ENCODE measurements around the gene EGR2.

Gene EGR2

GRCh38 chr10:62830679-62831078, 14.5 kb upstream of the EGR2 start:
- Histone ChIP-seq H3K27ac (ENCODE audit: low read length, poor library complexity, severe bottlenecking) (no peak overlapping the region), H3K4me2 (ENCODE audit: low read length, poor library complexity, severe bottlenecking) (no peak overlapping the region), H2BK5ac (ENCODE audit: low read depth, low read length, poor library complexity, severe bottlenecking) (no peak overlapping the region), H3K4me1 (ENCODE audit: control insufficient read depth, insufficient read depth, low read depth, low read length) (peaks cover 6% of the 10 kb centered on the region), H4K8ac (ENCODE audit: low read length) (no peak overlapping the region), H3K79me1 (replicated peaks; ENCODE audit: low read length, poor library complexity, severe bottlenecking) (no peaks in the 10 kb centered on the region), H3K36me3 (ENCODE audit: control insufficient read depth in 1 of 2, insufficient read depth in 2 of 2, low read depth in 1 of 2, low read length in 2 of 2) (no peaks in the 10 kb centered on the region), H3K23ac (ENCODE audit: low read length in 2 of 2) (no peak overlapping the region), H3K18ac (ENCODE audit: low read depth in 1 of 2, low read length in 2 of 2) (no peak overlapping the region), H2BK120ac (ENCODE audit: low read depth, low read length) (no peak overlapping the region), H3K9ac (ENCODE audit: low read length) (no peak overlapping the region), H2AFZ (ENCODE audit: low read depth, low read length) (no peak overlapping the region), H4K91ac (ENCODE audit: low read length) (no peak overlapping the region), H2BK15ac (ENCODE audit: low read depth, poor library complexity, severe bottlenecking) (no peak overlapping the region), H3K27me3 (ENCODE audit: control insufficient read depth in 1 of 2, insufficient read depth in 1 of 2, low read length in 2 of 2) (no peaks in the 10 kb centered on the region), H3K9me3 (ENCODE audit: control insufficient read depth, low read length) (no peaks in the 10 kb centered on the region), H2AK5ac (ENCODE audit: low read length, severe bottlenecking) (no peak overlapping the region), H3K4me3 (ENCODE audit: insufficient read depth in 1 of 2, low read depth in 1 of 2, low read length in 2 of 2) (no peak overlapping the region), H3K14ac (ENCODE audit: low read length in 2 of 2) (no peak overlapping the region), H2BK12ac (ENCODE audit: low read length in 2 of 2) (no peak overlapping the region), H3K4ac (ENCODE audit: low read depth in 1 of 2, low read length in 2 of 2) (no peak overlapping the region)
- WGBS, result 78% methylated on average over 3 of the region's 4 CpGs
- no peak for DNase-seq

GRCh38 chr10:62829622-62830021, 13.5 kb upstream of the EGR2 start:
- no peak overlapping the region for H4K91ac ChIP-seq (ENCODE audit: low read length)

GRCh38 chr10:62826273-62826672, 10.1 kb upstream of the EGR2 start:
- no peak overlapping the region for H3K9ac ChIP-seq (ENCODE audit: low read length)
- H2BK120ac ChIP-seq (ENCODE audit: low read depth, low read length), result no peak overlapping the region
- no peak overlapping the region for H3K23ac ChIP-seq (ENCODE audit: low read length in 2 of 2)
- no peak overlapping the region for H4K91ac ChIP-seq (ENCODE audit: low read length)
- no peak overlapping the region for H2AK5ac ChIP-seq (ENCODE audit: low read length, severe bottlenecking)
- no peak overlapping the region for H3K18ac ChIP-seq (ENCODE audit: low read depth in 1 of 2, low read length in 2 of 2)
- no peaks in the 10 kb centered on the region for H3K79me1 ChIP-seq (replicated peaks; ENCODE audit: low read length, poor library complexity, severe bottlenecking)
- H3K4me3 ChIP-seq (ENCODE audit: insufficient read depth in 1 of 2, low read depth in 1 of 2, low read length in 2 of 2), result no peak overlapping the region
- H3K4ac ChIP-seq (ENCODE audit: low read depth in 1 of 2, low read length in 2 of 2), result no peak overlapping the region
- peaks cover 4% of the 10 kb centered on the region for H3K4me1 ChIP-seq (ENCODE audit: control insufficient read depth, insufficient read depth, low read depth, low read length)
- DNase-seq, result no peak
- no peaks in the 10 kb centered on the region for H3K36me3 ChIP-seq (ENCODE audit: control insufficient read depth in 1 of 2, insufficient read depth in 2 of 2, low read depth in 1 of 2, low read length in 2 of 2)
- H2BK5ac ChIP-seq (ENCODE audit: low read depth, low read length, poor library complexity, severe bottlenecking), result no peak overlapping the region
- H2BK12ac ChIP-seq (ENCODE audit: low read length in 2 of 2), result no peak overlapping the region
- H3K9me3 ChIP-seq (ENCODE audit: control insufficient read depth, low read length), result no peaks in the 10 kb centered on the region
- no peak overlapping the region for H2AFZ ChIP-seq (ENCODE audit: low read depth, low read length)
- H3K27me3 ChIP-seq (ENCODE audit: control insufficient read depth in 1 of 2, insufficient read depth in 1 of 2, low read length in 2 of 2), result peaks cover 3 to 5% of the 10 kb centered on the region in 2 experiments
- no peak overlapping the region for H3K27ac ChIP-seq (ENCODE audit: low read length, poor library complexity, severe bottlenecking)
- no peak overlapping the region for H2BK15ac ChIP-seq (ENCODE audit: low read depth, poor library complexity, severe bottlenecking)
- H3K14ac ChIP-seq (ENCODE audit: low read length in 2 of 2), result no peak overlapping the region
- no peak overlapping the region for H3K4me2 ChIP-seq (ENCODE audit: low read length, poor library complexity, severe bottlenecking)
- H4K8ac ChIP-seq (ENCODE audit: low read length), result no peak overlapping the region
- WGBS, result no CpG with 5 or more reads among the region's 1 CpG

More at GRCh38 chr10:62829622-62830021, 13.5 kb upstream of the EGR2 start:
- Histone ChIP-seq H3K27ac (ENCODE audit: low read length, poor library complexity, severe bottlenecking) (no peak overlapping the region), H4K8ac (ENCODE audit: low read length) (no peak overlapping the region), H3K36me3 (ENCODE audit: control insufficient read depth in 1 of 2, insufficient read depth in 2 of 2, low read depth in 1 of 2, low read length in 2 of 2) (no peaks in the 10 kb centered on the region), H2BK15ac (ENCODE audit: low read depth, poor library complexity, severe bottlenecking) (no peak overlapping the region), H3K14ac (ENCODE audit: low read length in 2 of 2) (no peak overlapping the region), H2BK120ac (ENCODE audit: low read depth, low read length) (no peak overlapping the region), H3K79me1 (replicated peaks; ENCODE audit: low read length, poor library complexity, severe bottlenecking) (no peaks in the 10 kb centered on the region), H3K23ac (ENCODE audit: low read length in 2 of 2) (no peak overlapping the region), H3K18ac (ENCODE audit: low read depth in 1 of 2, low read length in 2 of 2) (no peak overlapping the region), H2BK5ac (ENCODE audit: low read depth, low read length, poor library complexity, severe bottlenecking) (no peak overlapping the region), H2AFZ (ENCODE audit: low read depth, low read length) (no peak overlapping the region), H2AK5ac (ENCODE audit: low read length, severe bottlenecking) (no peak overlapping the region), H3K9ac (ENCODE audit: low read length) (no peak overlapping the region), H3K4me2 (ENCODE audit: low read length, poor library complexity, severe bottlenecking) (no peak overlapping the region), H3K4me3 (ENCODE audit: insufficient read depth in 1 of 2, low read depth in 1 of 2, low read length in 2 of 2) (no peak overlapping the region), H3K9me3 (ENCODE audit: control insufficient read depth, low read length) (no peaks in the 10 kb centered on the region), H2BK12ac (ENCODE audit: low read length in 2 of 2) (no peak overlapping the region), H3K4ac (ENCODE audit: low read depth in 1 of 2, low read length in 2 of 2) (no peak overlapping the region), H3K27me3 (ENCODE audit: control insufficient read depth in 1 of 2, insufficient read depth in 1 of 2, low read length in 2 of 2) (no peaks in the 10 kb centered on the region), H3K4me1 (ENCODE audit: control insufficient read depth, insufficient read depth, low read depth, low read length) (peaks cover 6% of the 10 kb centered on the region)
- DNase-seq, result no peak
- WGBS, result 55% methylated on average over 2 of the region's 2 CpGs

DNA sequence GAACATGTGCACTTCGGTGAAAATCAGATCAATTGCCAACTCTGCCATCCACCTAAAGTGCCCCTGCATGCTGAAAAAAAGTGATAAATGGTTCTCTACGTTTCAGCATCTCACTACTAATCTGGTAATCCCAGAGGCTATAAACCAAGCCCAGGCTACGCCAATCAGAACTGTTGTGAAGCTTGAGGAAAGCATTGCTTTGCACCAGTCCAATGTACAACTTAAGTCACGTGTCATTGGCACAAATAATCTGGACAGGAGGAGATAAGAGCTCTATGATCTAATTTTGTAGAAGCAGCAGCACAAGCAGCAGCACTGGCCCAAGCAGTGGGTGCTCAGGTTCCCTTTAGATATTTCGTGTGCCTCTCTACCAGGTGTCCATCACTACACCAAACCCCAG, 4.4 kb upstream of the EGR2 start:
- H2BK15ac ChIP-seq (ENCODE audit: low read depth, poor library complexity, severe bottlenecking), result no peak overlapping the region

More for the DNA sequence above, 4.4 kb upstream of the EGR2 start:
- Histone ChIP-seq H3K14ac (ENCODE audit: low read length in 2 of 2) (no peak overlapping the region), H2BK5ac (ENCODE audit: low read depth, low read length, poor library complexity, severe bottlenecking) (no peak overlapping the region), H3K4me3 (ENCODE audit: insufficient read depth in 1 of 2, low read depth in 1 of 2, low read length in 2 of 2) (no peak overlapping the region), H3K79me1 (replicated peaks; ENCODE audit: low read length, poor library complexity, severe bottlenecking) (no peaks in the 10 kb centered on the region), H4K91ac (ENCODE audit: low read length) (no peak overlapping the region), H4K8ac (ENCODE audit: low read length) (no peak overlapping the region), H3K36me3 (ENCODE audit: control insufficient read depth in 1 of 2, insufficient read depth in 2 of 2, low read depth in 1 of 2, low read length in 2 of 2) (no peaks in the 10 kb centered on the region), H2AFZ (ENCODE audit: low read depth, low read length) (no peak overlapping the region), H3K4ac (ENCODE audit: low read depth in 1 of 2, low read length in 2 of 2) (no peak overlapping the region), H3K9ac (ENCODE audit: low read length) (no peak overlapping the region), H3K9me3 (ENCODE audit: control insufficient read depth, low read length) (no peaks in the 10 kb centered on the region), H3K4me1 (ENCODE audit: control insufficient read depth, insufficient read depth, low read depth, low read length) (peaks cover 22% of the 10 kb centered on the region), H2AK5ac (ENCODE audit: low read length, severe bottlenecking) (no peak overlapping the region), H3K27me3 (ENCODE audit: control insufficient read depth in 1 of 2, insufficient read depth in 1 of 2, low read length in 2 of 2) (peaks cover 3 to 34% of the 10 kb centered on the region in 2 experiments), H2BK120ac (ENCODE audit: low read depth, low read length) (no peak overlapping the region), H2BK12ac (ENCODE audit: low read length in 2 of 2) (no peak overlapping the region), H3K27ac (ENCODE audit: low read length, poor library complexity, severe bottlenecking) (no peak overlapping the region), H3K23ac (ENCODE audit: low read length in 2 of 2) (no peak overlapping the region), H3K18ac (ENCODE audit: low read depth in 1 of 2, low read length in 2 of 2) (no peak overlapping the region), H3K4me2 (ENCODE audit: low read length, poor library complexity, severe bottlenecking) (no peak overlapping the region)
- no peak for DNase-seq
- WGBS, result 77% methylated on average over 5 of the region's 5 CpGs
